ENCODE results near the gene DGKD.
"Not testable (repeated sequence)": the region's sequence is repeated elsewhere in the genome, so short reads cannot be mapped to it uniquely, and the experiment has no call there.

DGKD gene, protein sequence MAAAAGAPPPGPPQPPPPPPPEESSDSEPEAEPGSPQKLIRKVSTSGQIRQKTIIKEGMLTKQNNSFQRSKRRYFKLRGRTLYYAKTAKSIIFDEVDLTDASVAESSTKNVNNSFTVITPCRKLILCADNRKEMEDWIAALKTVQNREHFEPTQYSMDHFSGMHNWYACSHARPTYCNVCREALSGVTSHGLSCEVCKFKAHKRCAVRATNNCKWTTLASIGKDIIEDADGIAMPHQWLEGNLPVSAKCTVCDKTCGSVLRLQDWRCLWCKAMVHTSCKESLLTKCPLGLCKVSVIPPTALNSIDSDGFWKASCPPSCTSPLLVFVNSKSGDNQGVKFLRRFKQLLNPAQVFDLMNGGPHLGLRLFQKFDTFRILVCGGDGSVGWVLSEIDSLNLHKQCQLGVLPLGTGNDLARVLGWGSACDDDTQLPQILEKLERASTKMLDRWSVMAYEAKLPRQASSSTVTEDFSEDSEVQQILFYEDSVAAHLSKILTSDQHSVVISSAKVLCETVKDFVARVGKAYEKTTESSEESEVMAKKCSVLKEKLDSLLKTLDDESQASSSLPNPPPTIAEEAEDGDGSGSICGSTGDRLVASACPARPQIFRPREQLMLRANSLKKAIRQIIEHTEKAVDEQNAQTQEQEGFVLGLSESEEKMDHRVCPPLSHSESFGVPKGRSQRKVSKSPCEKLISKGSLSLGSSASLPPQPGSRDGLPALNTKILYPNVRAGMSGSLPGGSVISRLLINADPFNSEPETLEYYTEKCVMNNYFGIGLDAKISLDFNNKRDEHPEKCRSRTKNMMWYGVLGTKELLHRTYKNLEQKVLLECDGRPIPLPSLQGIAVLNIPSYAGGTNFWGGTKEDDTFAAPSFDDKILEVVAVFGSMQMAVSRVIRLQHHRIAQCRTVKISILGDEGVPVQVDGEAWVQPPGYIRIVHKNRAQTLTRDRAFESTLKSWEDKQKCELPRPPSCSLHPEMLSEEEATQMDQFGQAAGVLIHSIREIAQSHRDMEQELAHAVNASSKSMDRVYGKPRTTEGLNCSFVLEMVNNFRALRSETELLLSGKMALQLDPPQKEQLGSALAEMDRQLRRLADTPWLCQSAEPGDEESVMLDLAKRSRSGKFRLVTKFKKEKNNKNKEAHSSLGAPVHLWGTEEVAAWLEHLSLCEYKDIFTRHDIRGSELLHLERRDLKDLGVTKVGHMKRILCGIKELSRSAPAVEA

DNA sequence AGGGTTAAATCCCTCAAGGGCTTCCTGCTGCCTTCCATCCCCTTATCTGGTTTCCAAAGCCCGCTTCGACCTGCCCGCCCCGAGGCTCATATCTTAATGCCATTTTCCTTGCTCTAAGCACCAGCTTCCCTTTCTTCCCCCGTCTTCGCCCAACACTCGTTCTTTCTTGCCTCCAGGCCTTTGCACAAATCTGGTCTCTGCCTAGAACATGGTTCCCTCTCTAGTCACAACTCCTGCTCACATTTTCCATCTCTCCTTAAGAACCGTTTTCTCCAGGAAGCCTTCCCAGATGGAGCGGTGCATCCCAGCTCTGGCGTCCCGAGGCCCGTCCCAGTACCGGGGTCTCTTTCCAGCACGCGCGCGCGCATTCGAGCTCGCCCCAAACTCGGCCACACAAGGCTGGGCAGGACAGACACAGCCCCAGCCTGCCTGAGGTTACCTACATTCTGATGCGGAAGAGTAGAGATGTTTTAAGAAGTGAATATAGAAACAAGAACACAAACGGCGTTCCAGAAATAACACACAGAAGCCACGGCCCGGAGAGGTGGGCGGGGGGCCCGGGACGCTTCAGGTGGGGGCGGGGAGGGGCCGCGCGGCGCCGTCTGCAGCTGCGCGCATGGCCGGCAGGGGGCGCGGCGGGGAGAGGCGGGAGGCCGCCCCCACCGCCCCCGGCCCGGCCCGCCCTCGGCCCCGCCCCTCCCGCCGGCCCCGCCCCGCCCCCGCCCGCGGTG, at the start of gene DGKD:
Gene DGKD, plus strand, starts transcription at position 726 of the 731 bp plus-strand sequence. CDS start 25 bp downstream, outside the sequence.
- peak; percentile 81 for DNase-seq

DNA sequence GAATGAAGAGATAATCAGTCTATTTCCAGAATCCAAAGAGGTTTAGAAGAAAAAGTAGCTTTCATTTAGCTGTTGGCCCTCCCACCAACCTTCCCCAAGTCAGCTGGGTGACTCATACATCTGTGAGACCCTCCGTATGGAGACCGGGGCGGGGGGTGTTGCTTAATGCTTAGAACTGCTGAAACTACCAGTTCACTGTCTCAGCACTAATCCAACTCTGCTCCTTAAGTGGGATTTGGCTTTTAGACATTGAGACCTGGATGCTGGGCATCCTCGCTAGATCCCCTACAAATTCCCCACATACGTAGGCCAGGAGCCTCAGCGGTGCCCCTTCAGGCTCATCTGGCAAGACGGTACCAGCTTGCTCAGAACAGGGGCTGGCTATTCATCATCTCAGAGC, 46.7 kb upstream of the DGKD start, which contains the start of gene SAG:
Gene SAG, plus strand, starts transcription at position 252 of the 400 bp plus-strand sequence. CDS start 1,374 bp downstream, outside the sequence.
- DNase-seq: no peak

DNA sequence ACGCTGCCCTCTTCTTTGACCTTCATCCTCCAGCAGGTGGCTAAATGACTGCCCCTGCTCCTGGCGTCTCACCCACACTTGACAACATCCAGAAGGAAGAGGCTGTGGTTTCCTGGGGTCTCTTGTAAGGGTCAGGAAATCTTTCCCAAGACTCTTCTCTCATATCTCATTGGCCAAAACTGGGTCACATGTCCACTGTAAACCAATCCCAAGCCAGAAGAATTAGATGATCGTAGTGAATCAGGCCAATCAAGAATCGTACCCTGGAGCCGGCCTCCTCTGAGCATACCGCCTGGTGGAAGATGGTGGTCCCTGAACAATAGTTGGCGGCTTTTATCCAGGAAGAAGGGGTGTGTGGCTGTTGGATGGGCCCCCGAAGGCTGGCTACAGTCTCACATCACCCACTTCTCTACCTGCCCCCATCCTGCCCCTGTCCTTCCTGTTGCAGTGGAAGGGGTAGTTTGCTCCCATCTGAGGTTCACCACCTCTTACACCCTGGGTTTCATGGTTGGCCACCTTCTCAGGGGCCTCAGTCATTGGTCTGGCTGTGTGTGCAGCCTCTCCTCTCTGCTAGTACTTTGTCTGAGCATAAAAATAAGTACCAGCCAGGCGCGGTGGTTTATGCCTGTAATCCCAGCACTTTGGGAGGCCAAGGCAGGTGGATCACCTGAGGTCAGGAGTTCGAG, 42.9 kb upstream of the DGKD start:
- DNase-seq: no peak

DNA sequence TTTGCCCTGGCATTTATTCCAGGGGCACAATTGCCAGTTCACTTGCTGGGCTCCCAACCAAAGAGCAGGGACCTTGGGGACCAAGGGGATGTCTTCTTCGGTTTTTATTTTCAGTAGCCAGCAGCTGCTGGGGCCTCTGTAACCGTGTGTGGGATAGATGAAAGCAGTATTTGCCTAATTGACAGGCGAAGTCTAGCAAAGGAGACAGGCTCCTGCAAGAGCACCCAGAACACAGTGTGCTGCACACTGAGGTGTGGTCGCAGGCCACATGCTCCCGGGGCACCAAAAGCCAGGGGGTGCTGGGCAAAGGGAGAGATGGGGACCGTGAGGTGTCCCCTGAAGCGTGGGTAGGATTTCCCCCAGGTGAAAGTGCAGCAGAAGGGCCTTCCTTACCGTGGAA, 41.4 kb upstream of the DGKD start:
- no peak for DNase-seq

DNA sequence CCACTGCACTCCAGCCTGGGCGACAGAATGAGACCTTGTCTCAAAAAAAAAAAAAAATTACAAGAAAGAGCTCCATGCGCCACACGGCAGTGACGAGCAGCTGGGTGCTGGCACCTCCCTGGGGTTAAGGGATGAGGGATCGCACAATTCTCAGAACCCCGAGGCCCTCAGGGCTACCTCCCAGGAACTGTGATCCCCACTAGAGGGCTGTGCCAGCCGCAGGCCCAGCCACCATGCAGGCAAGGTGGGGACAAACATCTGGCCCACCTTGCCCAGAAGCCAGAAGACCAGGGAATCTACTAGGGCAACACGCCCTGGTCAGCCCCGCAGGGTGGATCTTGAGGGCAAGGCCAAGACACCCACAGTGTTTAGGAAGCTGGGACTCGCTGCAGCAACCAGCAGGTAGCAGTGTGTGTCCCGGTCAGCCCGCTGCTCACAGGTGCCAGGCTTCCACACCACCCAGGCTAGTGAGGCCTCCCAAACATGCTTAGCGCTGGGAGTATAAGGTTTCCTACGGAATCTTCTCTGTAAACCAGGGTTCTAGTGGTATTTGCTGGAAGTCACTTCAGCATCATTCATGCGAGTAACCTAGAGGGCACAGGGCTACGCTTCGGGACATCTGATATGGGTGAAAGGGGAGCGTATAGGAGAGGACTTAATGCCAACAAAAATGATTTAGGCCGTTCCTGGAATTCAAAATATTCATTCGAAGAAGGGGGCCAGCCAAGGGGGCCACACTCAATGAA, 39.9 kb upstream of the DGKD start:
- DNase-seq: no peak

DNA sequence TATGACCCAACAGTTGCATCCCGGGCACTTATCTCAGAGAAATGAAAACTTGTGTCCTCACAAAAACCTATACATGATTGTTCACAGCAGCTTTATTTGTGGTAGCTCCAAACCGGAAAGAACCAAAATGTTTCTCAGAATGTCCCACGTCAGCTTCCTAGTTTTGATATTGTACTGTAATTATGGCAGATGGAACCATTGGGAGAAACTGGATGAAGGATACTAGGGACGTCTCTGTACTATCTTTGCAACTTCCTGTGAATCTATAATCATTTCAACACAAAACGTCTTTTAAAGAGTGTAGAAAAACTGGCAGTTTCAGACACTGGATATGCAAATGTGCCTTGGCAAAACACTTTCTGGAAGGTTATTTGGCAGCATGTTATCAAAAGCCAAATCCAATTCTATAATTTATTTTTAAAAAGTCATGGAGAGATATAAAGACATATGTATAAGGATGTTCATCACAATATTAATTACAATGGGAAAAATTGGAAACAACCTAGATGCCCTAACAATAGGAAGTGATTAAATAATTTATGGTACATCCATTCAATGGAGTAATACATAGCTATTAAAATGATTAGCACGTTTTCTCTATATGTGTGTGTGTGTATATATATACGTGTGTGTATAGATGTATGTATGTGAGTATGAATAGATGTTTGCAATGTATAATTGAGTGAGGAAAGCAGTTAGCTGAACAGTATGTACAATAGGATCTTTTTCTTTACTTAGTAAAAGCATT, 36.9 kb upstream of the DGKD start:
- no peak for DNase-seq

DNA sequence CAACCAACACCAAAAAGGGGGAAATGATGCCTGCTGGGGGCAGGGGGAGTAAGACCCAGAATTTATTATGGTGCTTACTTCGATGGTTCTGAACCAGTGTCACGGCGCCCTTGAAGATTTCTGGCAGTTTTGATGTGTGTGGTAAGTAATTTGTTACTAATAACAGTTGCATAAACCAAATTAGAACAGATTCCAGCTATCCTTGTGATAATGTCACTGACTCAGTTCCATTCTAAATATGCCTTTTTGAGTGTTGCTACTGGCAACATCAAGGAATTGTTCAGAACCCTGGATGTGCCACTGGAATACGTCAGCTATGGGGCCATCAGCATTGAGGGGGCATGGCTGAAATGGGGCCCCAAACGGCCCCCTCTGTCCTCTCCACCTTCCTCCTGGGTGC, 35.0 kb upstream of the DGKD start:
- no peak for DNase-seq

DNA sequence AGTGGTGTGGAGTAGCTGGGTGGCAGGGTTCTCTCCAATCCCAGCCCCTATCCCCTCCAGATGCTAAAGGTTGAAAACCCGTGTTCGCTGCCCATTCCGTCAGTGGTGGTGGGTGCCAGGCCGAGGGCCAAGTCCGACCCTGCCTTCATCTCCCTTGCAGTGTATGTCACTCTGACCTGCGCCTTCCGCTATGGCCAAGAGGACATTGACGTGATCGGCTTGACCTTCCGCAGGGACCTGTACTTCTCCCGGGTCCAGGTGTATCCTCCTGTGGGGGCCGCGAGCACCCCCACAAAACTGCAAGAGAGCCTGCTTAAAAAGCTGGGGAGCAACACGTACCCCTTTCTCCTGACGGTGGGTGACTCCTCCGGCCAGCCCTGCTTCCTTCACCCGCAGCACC, 33.8 kb upstream of the DGKD start:
- DNase-seq: no peak

DNA sequence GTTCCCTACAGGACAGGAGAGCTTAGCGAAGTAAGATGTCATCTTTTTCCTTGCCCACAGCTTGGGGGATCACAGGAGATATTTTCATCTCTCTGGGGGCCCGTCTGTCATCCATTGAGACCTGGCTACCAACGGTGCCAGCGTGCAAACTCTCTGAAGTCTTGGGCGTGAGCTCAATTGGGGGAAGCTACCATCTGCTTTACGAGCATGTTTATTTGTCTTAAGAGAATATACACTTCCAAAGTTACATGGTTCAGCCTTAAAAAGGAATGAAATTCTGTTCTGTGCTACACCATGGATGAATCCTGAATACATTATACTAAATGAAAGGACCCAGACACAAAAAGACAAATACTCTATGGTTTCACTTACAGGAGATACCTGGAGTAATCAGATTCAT, 33.1 kb upstream of the DGKD start:
- DNase-seq: no peak

DNA sequence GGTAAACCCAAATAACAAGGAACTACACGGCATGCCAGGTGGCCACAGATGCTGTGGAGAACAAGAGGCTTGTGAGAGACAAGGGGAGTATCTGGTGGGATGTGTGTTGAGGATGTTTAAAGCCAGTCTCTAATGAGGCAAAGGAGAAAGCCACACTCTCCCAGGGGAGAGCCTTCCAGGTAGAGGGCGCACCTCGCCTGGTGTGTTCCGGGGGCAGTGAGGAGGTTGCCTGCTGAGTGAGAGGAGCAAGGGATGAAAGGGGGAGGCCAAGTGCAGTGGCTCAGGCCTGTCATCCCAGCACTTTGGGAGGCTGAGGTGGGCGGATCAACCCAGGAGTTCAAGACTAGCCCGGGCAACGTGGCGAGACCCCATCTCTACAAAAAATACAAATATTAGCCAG, 30.4 kb upstream of the DGKD start:
- DNase-seq: no peak

DNA sequence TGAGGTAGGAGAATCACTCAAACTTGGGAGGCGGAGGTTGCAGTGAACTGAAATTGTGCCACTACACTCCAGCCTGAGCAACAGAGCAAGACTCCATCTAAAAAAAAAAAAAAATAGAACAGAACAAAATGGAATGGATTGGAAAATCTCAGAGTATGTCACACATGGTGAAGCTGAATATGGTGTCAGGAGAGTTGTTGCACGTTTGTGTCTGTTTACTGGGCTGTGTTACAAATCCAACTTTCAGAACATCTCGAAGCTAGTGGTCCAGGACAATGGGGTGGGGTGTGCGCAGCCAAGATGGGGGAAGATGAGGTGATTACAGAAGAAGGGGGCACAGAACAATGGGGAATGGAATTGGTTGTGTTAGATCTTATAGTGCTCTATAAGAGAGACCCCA, 29.0 kb upstream of the DGKD start:
- DNase-seq: no peak

DNA sequence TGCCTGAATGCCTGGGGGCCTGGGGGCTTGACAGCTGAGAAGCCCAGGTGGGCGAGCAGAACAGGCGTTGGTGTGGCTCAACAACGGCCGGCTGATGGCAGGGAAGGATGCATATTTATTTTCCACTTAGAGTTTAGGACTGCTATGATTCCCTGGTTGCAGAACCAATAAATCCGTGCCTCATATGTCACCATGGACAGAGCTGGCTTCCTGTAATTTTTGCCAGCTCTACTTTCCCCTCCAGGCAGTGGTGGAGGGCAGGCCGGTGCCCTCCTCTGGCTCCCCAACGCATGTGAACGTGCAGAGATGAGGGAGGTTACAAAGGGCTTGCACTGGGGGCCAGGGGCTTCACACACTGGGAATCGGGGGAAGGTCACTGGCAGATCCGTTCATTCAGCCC, 28.5 kb upstream of the DGKD start:
- DNase-seq: no peak

DNA sequence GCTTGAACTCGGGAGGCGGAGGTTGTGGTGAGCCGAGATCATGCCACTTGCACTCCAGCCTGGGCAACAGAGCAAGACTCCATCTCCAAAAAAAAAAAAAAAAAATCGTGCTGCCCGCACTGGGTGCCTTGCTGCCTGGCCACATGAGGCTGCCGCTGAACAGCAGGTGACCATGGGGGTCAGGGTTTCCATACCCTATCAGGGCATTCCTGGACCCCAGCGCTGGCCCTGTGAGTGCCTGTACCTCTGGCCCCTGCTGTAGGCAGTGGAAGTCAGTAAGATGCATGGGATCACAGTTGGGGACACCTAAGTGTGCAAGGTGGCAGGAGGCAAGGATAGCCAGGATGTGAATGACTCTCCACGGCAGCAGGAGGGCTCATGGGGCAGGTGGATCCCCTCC, 27.8 kb upstream of the DGKD start:
- no peak for DNase-seq

DNA sequence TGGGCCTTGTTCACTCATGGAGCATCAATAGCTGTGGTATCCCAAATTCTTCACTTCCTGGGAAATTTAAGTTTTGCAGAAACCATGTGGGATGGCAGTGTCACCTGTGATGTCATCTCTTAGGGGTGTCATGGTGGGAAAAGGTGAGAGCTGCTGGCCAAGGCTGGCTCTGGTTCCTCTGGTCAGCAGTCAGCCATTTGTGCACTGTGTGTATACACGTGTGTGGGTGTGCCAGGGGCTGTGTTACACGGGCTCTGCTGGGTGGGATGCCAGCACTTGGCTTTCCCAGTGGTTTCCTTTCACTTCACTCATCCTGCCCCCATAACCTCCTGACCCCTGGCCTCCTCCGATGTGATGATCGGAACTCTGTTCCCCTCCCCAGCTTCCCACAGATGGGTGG, 25.4 kb upstream of the DGKD start:
- no peak for DNase-seq

DNA sequence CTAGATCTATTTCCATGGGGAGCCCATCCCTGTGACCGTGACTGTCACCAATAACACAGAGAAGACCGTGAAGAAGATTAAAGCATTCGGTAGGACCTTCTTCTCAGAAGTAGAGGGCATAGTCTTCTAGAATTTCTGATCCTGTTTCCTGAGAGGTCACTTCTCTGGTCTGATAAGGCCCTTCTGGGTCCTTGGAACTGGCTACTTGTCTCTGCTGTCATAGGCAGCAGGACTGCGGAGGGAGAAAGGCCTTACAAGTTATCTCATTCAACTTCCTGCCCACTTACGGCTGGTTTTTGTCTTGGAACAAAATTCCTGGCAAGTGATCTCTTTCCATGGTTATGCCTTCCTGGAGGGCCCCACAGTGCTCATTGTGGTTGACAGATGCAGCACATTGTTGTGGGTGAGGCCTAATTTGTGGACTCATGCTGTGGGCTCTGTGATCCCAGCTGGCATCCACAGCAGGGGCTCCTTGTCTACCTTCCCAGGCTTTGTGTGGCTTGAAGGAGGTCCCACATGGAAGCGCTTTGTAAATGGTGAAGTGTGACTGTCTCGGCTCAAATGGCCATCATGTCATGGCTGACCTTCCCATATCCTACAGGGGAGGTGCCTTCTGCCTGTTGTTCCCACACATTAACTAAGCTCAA, 24.7 kb upstream of the DGKD start:
- no peak for DNase-seq

DNA sequence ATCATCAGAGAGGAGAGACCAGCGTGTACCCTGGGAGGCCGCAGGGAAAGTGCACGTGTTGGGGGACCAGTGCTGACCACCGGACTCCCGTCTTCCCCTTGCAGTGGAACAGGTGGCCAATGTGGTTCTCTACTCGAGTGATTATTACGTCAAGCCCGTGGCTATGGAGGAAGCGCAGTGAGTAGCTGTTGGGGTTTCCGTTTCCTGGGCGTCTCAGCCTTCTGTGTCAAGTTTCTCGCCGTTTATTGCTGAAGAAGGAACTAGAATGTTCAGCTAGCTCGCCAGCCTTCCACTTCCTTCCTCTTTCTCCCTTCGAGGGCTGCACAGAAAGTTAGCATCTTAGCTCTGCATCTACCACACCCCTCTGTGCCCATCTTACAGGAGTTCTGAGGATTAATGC, 22.8 kb upstream of the DGKD start:
- DNase-seq: peak; percentile 86 to 92

DNA sequence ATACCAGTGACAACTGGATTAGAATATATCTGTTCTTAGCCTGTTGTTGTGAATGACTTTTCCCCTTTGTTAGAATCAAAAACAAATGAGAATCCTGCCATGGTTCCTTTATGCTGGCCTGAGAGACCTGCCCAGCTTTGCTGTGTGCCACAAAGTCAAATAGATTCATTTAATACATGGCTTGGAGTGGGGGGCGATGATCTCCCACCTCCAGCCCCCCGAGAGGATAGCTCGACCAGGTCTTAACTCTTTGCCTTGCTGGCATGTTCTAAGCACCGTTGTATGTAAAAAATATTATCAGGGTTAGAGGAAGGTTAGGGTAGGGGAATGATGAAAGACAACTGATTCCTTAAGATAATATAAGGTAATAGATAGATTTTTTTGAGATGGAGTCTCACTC, 22.2 kb upstream of the DGKD start:
- no peak for DNase-seq

DNA sequence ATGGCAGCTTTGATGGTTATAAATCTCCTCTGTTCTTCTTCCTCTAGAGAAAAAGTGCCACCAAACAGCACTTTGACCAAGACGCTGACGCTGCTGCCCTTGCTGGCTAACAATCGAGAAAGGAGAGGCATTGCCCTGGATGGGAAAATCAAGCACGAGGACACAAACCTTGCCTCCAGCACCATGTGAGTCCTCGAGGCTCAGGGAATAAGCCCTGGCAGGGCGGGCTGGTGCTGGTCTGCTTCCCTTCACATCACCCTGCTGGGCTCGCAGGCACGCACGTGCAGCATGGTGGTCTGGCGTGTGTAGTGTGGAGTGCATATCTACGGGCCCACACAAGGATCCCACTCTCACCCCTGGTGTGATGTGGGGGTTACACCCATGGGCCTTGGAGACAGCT, 19.4 kb upstream of the DGKD start:
- DNase-seq: no peak

DNA sequence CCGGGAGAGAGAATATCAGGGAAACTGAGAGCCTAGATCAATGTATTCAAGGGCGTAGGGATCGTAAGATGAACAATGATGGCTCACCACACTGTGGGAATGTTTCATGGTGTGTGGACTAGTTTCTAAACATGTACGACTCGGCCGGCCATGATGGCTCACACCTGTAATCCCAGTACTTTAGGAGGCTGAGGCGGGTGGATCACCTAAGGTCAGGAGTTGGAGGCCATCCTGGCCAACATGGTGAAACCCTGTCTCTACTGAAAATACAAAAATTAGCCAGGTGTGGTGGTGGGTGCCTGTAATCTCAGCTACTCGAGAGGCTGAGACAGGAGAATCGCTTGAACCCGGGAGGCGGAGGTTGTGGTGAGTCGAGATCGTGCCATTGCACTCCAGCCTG, 18.2 kb upstream of the DGKD start:
- not testable (repeated sequence) for DNase-seq

DNA sequence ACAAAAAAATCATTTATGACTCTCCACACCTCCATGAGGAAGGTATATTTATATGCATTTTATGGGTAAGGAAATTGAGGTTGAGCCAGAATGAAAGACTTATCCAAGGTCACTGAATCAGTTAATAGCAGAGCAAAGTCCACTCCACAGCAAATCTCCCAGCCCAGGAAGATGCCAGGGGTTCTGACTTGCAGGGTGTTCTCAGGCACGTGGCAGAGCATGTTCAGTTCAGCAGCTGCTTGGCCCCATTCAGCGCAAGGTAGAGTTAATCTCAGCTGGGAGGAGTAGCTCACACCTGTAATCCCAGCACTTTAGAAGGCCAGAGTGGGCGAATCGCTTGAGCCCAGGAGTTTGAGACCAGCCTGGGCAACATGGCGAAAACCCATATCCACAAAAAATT, 17.8 kb upstream of the DGKD start:
- no peak for DNase-seq
